ENCODE results near the gene BLOC1S5. TPM values are rescaled to one million over a fixed set of nuclear protein-coding genes. Genes with fewer than 3 reads are reported as not detected.

Gene BLOC1S5
- total and polyA plus RNA-seq, 3 donors from 2014 or later = 8.4 to 12.1 (median 10.9) TPM

GRCh38 chr6:8023638-8024037 lies 40.6 kb downstream of the BLOC1S5 start:
- H3K4me3 ChIP-seq = no peak overlapping the region
- no peak overlapping the region for H3K27ac ChIP-seq
- no peaks in the 10 kb centered on the region for H3K9me3 ChIP-seq
- DNase-seq = no peak
- TF ChIP-seq POLR2A (IDR thresholded peaks at IDR 0.05) = no peak
- no peak for TF ChIP-seq CTCF (IDR thresholded peaks at IDR 0.05)
- 88 to 96% methylated on average over 2 of the region's 2 CpGs for WGBS, 2 donors
- intact Hi-C loops (cut with DNase I; ENCODE audit: low total_unique reads) = no loop called here
- H3K27me3 ChIP-seq = no peaks in the 10 kb centered on the region
- H3K36me3 ChIP-seq (ENCODE audit: low read depth, missing control alignments) = no peaks in the 10 kb centered on the region
- no peaks in the 10 kb centered on the region for H3K4me1 ChIP-seq

GRCh38 chr6:8020083-8020482 lies 44.1 kb downstream of the BLOC1S5 start:
- TF ChIP-seq POLR2A (IDR thresholded peaks at IDR 0.05) (no peak), CTCF (IDR thresholded peaks at IDR 0.05) (no peak)

GRCh38 chr6:8017705-8018104 lies 46.5 kb downstream of the BLOC1S5 start:
- Histone ChIP-seq H3K36me3 (ENCODE audit: low read depth, missing control alignments) (no peaks in the 10 kb centered on the region), H3K9me3 (no peaks in the 10 kb centered on the region), H3K4me3 (no peak overlapping the region), H3K27me3 (no peaks in the 10 kb centered on the region), H3K4me1 (no peaks in the 10 kb centered on the region), H3K27ac (no peak overlapping the region)
- WGBS, 2 donors = 71 to 85% methylated on average over 7 of the region's 7 CpGs
- TF ChIP-seq POLR2A (IDR thresholded peaks at IDR 0.05) (no peak), CTCF (IDR thresholded peaks at IDR 0.05) (no peak)
- intact Hi-C loops (cut with DNase I; ENCODE audit: low total_unique reads) = no loop called here
- no peak for DNase-seq

More at GRCh38 chr6:8020083-8020482, 44.1 kb downstream of the BLOC1S5 start:
- Histone ChIP-seq H3K27ac (no peak overlapping the region), H3K36me3 (ENCODE audit: low read depth, missing control alignments) (no peaks in the 10 kb centered on the region), H3K4me1 (no peaks in the 10 kb centered on the region), H3K4me3 (no peak overlapping the region), H3K9me3 (no peaks in the 10 kb centered on the region), H3K27me3 (no peaks in the 10 kb centered on the region)
- no peak for DNase-seq
- intact Hi-C loops (cut with DNase I; ENCODE audit: low total_unique reads) = no loop called here
- 90% methylated on average over 4 of the region's 4 CpGs for WGBS, 2 donors

GRCh38 chr6:8017276-8017701 lies 46.9 kb downstream of the BLOC1S5 start:
- DNase-seq = no peak
- WGBS, 2 donors = 73 to 81% methylated on average over 9 of the region's 9 CpGs
- no peaks in the 10 kb centered on the region for H3K4me1 ChIP-seq
- H3K27ac ChIP-seq = no peak overlapping the region
- no peak for TF ChIP-seq POLR2A (IDR thresholded peaks at IDR 0.05)
- TF ChIP-seq CTCF (IDR thresholded peaks at IDR 0.05) = no peak
- no peaks in the 10 kb centered on the region for H3K36me3 ChIP-seq (ENCODE audit: low read depth, missing control alignments)
- no peak overlapping the region for H3K4me3 ChIP-seq
- no peaks in the 10 kb centered on the region for H3K27me3 ChIP-seq
- no peaks in the 10 kb centered on the region for H3K9me3 ChIP-seq
- intact Hi-C loops (cut with DNase I; ENCODE audit: low total_unique reads) = no loop called here

GRCh38 chr6:8014947-8015346 lies 49.2 kb downstream of the BLOC1S5 start:
- no peaks in the 10 kb centered on the region for H3K36me3 ChIP-seq (ENCODE audit: low read depth, missing control alignments)
- H3K4me1 ChIP-seq = no peaks in the 10 kb centered on the region
- no peaks in the 10 kb centered on the region for H3K27me3 ChIP-seq
- H3K9me3 ChIP-seq = no peaks in the 10 kb centered on the region
- intact Hi-C loops (cut with DNase I; ENCODE audit: low total_unique reads) = no loop called here
- TF ChIP-seq POLR2A (IDR thresholded peaks at IDR 0.05) (no peak), CTCF (IDR thresholded peaks at IDR 0.05) (no peak)
- no peak overlapping the region for H3K4me3 ChIP-seq
- 79 to 80% methylated on average over 3 of the region's 3 CpGs for WGBS, 2 donors
- no peak for DNase-seq
- H3K27ac ChIP-seq = no peak overlapping the region

Measured in testis (tissue), 3 donors.